GM10847 (cell line): ENCODE data around the gene CHRNA5.

Experiments used
- POLR2A ChIP-seq: IDR thresholded peaks from 2 replicates; pipeline ENCODE4 v1.6.1; 2011; ENCODE audit not compliant: insufficient read length; ENCODE audit errors: extremely low read depth

CHRNA5 gene

GRCh38 chr15:78629031-78629715 is 63.9 kb downstream of the CHRNA5 start:
- no peak for TF ChIP-seq POLR2A

GRCh38 chr15:78629716-78630065 is 64.4 kb downstream of the CHRNA5 start:
- no peak for TF ChIP-seq POLR2A

- no peak for TF ChIP-seq POLR2A
These were observed 65.7 kb downstream of the CHRNA5 start for GRCh38 chr15:78630886-78631633.

DNA sequence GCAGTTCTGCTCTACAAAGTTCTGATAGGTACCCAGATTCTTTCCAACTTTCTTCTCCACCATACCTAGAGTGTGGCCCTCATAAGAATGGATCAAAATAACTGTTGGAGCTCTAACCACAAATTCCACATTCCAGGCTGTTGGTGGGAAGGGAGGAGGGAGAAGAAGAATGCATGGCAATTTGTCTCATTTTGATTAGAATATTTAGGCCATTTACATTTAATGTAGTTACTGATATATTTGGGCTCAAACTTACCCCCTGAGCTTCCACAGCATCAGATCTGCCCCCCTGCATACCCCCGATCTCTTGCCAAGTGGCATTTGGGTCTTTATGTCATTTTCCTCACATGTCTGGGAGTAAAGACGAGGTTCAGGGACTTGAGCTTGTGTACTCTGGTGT is 68.0 kb downstream of the CHRNA5 start:
- no peak for TF ChIP-seq POLR2A

DNA sequence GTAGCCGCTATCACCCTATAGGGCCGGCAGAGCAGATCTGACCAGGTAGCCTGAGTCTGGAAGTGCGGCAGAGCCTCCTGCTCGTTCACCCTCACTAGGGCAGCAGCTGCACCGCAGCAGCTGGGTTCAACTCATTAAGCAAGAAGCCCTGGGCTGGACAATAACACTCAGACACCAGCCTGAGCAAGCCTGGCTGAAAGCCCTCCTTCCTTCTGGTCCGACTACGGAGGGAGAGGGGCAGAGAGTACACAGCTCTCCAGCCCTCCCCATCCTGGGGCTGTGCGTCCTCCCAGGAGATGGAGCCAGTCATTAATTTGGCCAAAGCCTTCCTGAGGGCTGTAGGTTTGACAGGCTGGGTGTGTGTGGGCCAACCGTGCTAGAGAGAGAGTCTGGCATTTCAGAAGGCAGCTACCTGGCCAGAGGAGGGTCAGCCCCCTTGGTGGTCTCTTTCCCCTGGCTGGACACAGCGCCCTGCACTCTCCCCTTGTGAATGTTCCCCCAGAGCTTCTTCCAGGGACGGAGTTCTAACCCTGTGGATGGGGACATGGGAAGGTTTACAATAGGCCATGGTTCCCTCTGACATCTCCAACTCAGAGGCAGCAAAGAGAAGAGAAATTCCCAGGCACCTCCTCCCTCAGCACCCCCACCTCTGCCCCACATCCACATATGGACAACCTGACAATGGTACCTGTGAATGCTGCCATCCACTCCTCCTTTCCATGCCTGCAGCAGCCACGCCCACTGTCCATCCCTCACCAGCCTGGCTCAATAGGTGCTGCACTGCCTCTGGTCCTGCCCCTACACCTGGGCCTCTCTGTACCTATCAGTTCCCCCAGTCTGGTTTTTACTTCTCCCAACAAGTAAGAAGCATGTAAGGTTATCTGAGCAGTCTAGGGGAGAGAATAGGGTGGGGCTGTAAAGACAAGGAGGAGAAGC is 69.2 kb downstream of the CHRNA5 start:
- no peak for TF ChIP-seq POLR2A

DNA sequence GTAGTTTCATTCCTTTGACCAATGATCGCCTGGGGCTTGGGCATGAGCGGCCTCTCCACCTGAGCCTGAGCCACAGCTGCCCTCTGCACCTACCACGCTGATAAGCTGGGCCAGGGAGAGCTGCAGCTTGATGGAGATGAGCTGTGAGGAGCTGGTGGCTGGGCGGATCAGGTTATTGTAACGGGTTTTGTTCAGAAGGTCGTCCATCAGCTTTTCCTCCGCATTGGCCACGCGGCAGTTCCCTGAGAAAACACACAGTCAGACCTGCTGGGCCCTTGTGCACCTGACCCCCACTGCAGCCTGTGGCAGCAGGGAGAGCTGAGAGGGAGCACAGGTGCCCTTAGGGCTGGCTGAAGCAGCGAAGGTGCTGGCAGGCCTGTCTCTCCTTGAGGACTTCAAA is 70.0 kb downstream of the CHRNA5 start:
- TF ChIP-seq POLR2A: no peak

DNA sequence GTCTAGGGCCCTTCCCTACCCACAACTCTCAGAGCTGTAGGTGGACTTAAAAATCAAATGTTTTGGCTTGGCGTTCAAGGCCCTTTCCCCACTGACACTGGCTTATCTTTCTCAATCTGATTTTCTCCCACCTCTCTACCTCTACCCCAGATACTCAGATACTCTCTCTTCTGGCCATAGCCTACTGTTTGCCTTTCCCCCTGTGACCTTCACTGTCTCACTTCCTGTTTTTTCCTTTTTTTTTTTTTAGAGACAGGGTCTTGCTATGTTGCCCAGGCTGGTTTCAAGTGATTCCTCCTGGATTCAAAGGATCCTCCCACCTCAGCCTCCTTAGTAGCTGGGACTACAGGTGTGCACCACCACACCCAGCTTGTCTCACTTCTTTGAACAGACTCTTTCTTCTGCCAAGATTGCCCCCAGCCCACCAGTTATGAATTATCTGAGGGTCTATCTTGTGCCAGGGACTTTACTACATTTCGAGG is 71.1 kb downstream of the CHRNA5 start:
- no peak for TF ChIP-seq POLR2A

DNA sequence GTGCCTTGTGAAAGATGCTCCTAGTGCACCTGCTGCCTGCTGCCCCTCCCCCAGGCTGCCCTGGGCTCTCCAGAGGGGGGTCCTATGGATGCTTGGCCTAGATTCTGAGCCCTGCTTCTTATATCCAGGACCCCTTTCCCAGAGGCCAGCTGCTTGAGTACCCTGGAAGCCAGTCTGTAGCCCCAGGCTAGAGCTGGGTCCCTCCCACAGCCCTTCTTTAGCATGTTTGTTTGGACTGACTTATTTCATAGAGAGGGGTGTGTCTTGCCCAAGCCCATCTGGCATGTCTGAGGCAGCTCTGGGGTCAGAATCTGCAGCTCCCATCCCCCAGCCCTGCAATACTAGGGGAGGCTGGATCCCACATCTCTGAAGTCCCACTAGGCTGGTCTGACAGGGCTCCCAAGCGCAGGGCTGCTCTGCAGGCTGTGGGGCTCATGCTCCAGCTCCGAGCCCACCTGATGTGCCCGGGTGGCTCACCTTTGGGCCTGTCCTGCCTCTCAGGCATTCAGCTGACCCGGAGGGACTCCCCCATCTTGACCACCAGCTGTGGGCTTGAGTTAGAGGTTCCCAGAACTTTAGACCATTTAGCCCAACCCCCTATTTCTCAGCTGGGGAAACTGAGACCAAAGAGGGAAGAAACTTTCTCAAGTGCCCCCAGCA is 72.6 kb downstream of the CHRNA5 start:
- TF ChIP-seq POLR2A: no peak

DNA sequence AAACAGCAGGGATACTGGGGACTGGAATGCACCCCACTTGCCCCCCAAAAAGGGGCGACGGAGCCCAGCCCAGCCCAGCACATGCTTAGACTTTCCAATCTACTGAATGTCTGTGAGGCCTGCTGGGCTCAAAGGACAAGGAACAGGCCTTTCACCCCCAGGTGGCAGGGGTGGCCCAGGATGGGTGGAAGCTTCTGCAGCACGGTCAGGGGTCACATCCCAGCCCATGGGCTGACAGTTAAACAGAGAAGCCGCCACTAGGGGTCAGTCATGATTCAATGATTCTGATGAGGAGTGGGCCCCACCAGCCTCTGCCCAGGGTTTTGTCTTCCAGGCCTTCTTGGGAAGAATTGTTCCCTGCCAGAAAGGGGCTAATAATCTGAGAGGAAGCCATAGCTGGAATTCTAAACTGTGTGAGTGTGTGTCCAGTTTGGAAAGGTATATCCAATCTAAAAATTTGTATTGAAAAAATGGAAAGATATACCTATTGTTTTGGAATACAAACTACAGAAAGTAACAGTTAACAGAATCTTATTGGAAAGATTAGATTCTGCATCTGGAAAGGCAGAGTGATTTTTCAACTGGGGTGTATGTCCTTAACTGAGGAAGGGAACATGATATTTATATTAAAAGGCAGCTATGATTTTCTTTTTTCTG is 73.5 kb downstream of the CHRNA5 start:
- TF ChIP-seq POLR2A: no peak

GRCh38 chr15:78640527-78641101 is 75.3 kb downstream of the CHRNA5 start:
- TF ChIP-seq POLR2A: no peak

- TF ChIP-seq POLR2A: no peak
These were observed 75.9 kb downstream of the CHRNA5 start, which contains the start of gene CHRNB4 for GRCh38 chr15:78641102-78641748. Gene CHRNB4 (minus strand): TSS chr15:78641210. CDS start chr15:78641133, 77 bp downstream.

DNA sequence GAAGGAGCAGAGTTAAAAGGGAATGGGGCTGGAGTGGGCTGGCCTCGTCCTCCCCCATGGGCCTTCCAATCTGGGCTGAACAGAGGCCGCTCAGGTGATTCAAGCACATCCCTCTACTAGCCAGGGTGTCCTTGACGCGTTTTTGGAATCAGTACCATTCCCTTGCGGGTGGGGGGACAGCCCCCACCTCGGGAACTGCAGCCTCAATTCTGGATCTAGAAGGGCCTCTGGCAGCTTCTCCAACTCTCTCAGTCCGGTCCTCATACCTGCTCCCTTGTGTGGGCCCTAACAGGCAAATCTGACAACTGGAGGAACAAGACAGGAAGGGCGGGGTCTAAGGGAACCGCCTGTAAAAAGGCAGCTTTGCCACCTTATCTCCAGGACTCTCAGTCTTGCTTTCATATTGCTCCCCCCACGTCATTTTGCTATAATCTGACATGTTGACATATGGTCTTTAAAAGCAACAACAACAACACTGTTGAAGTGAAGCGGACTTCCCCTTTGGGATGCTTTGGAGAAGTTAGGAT is 76.5 kb downstream of the CHRNA5 start:
- no peak for TF ChIP-seq POLR2A

DNA sequence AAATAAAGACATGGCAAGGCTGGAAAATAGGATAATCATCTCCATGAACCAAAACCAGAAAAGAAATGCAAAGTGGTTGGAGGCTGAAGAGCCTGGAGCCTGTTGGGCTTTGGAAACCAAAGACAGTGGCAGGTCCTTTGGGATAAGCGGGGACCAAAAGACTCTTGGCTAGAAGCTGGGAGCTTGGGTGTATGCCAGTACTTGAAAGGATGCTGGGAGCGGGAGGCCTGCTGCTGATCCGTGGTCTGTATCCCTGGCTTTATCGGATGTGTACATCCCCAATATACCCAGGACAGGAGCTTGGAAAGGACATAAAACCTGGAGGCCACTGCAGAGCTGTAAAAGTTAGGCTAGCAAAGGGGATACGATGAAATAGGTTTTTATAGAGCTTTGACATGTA is 77.0 kb downstream of the CHRNA5 start:
- TF ChIP-seq POLR2A: no peak
